CD4-positive, alpha-beta memory T cell (primary cell): ENCODE data around the gene SCCPDH. TPM values are rescaled to one million over a fixed set of nuclear protein-coding genes. Genes with fewer than 3 reads are reported as not detected.
"Not testable (repeated sequence)": the region's sequence is repeated elsewhere in the genome, so short reads cannot be mapped to it uniquely, and the experiment has no call there.

Experiments
- CTCF ChIA-PET: fragments of 350-600 bp; sonication (Branson Sonifier 250); formaldehyde crosslinking; loops from one replicate; lab custom pipeline; 2021; ENCODE audit warnings: inconsistent platforms; ENCODE audit not compliant: partially characterized antibody; lab: Charles Lee
- POLR2A ChIA-PET: fragments of 350-600 bp; sonication (Branson Sonifier 250); formaldehyde crosslinking; loops from one replicate; lab custom pipeline; 2021; ENCODE audit not compliant: partially characterized antibody; lab: Charles Lee
- DNase-seq, 5 donors: peaks; one replicate each; pipeline versions ENCODE4 v3.0.0 to v3.0.0-alpha.2; 2020 to 2022; ENCODE audit warnings: mixed read lengths in 1 of 5
- H3K27ac ChIP-seq: one replicate; pipeline ENCODE4 v1.7.0; 2013; ENCODE audit warnings: low read depth, low read length
- H3K27me3 ChIP-seq: 2 replicates; pipeline ENCODE4 v1.7.0; 2013; ENCODE audit warnings: mild to moderate bottlenecking, low read length, moderate library complexity; ENCODE audit not compliant: insufficient read depth
- H3K36me3 ChIP-seq: 2 replicates; pipeline ENCODE4 v1.7.0; 2013; ENCODE audit warnings: mild to moderate bottlenecking, low read length, moderate library complexity; ENCODE audit not compliant: insufficient read depth
- H3K4me1 ChIP-seq: 2 replicates; pipeline ENCODE4 v1.7.0; 2013; ENCODE audit warnings: mild to moderate bottlenecking, low read length, moderate library complexity; ENCODE audit not compliant: insufficient read depth
- H3K4me3 ChIP-seq, 2 donors: one replicate each; pipeline ENCODE4 v1.7.0; 2013; ENCODE audit warnings: low read length in 2 of 2, mild to moderate bottlenecking in 1 of 2
- H3K9me3 ChIP-seq, 2 donors: one replicate each; pipeline ENCODE4 v1.7.0; 2013; ENCODE audit warnings: low read length in 2 of 2, control low read depth in 1 of 2; ENCODE audit not compliant: control insufficient read depth in 1 of 2
- H3K27ac Mint-ChIP-seq, 7 donors: one replicate each; pipeline ENCODE4 v1.8.0; 2020 to 2021; ENCODE audit warnings: mixed read lengths in 7 of 7, mild to moderate bottlenecking in 6 of 7, inconsistent platforms in 3 of 7, moderate library complexity in 3 of 7
- H3K27me3 Mint-ChIP-seq, 2 donors: one replicate each; pipeline ENCODE4 v1.8.0; 2020 to 2021; ENCODE audit warnings: mixed read lengths in 2 of 2
- H3K36me3 Mint-ChIP-seq, 2 donors: one replicate each; pipeline ENCODE4 v1.8.0; 2020 to 2021; ENCODE audit warnings: mixed read lengths in 2 of 2, inconsistent platforms in 1 of 2, mild to moderate bottlenecking in 1 of 2
- H3K4me1 Mint-ChIP-seq, 4 donors: one replicate each; pipeline ENCODE4 v1.8.0; 2020 to 2021; ENCODE audit warnings: mixed read lengths in 4 of 4, mild to moderate bottlenecking in 1 of 4
- H3K4me3 Mint-ChIP-seq, 8 donors: one replicate each; pipeline ENCODE4 v1.8.0; 2020 to 2021; ENCODE audit warnings: mixed read lengths in 8 of 8, mild to moderate bottlenecking in 7 of 8, moderate library complexity in 6 of 8, inconsistent platforms in 3 of 8
- H3K9me3 Mint-ChIP-seq, 8 donors: one replicate each; pipeline ENCODE4 v1.8.0; 2020 to 2021; ENCODE audit warnings: mixed read lengths in 8 of 8, mild to moderate bottlenecking in 5 of 8, inconsistent platforms in 3 of 8, moderate library complexity in 1 of 8
- intact Hi-C: fragments of 100-400 bp; cut with micrococcal nuclease; formaldehyde crosslinking; loops from one replicate; pipeline ENCODE4 v1.15.1; 2023
- polyA plus RNA-seq, 2 donors: library from polyadenylated mRNA; unstranded; fragments of 300-500 nt; fragmentation: Illumina TruSeq; gene quantifications; one replicate each; pipeline ENCODE4 v1.2.3, GENCODE V29; 2021
- total RNA-seq, 2 experiments: library from RNA; stranded (reverse); gene quantifications; one replicate each; pipeline ENCODE4 v1.2.3, GENCODE V29; 2021

SCCPDH gene
- total and polyA plus RNA-seq, 4 experiments from 2014 or later: 2.4 to 4.8 (median 3.2) TPM

DNA sequence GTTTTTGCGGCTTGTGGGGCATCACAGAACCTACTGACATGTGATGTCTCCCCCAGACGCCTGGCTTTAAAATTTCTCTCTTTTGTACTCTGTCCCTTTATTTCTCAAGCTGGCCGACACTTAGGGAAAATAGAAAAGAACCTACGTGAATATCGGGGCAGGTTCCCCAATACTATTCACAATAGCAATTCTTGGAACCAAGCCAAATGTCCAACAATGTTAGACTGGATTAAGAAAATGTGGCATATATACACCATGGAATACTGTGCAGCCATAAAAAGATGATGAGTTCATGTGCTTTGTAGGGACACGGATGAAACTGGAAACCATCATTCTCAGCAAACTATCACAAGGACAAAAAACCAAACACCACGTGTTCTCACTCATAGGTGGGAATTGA lies 3.4 kb upstream of the SCCPDH start:
- H3K36me3 Mint-ChIP-seq, H3K27me3 ChIP-seq, H3K36me3 ChIP-seq, H3K9me3 ChIP-seq, POLR2A ChIA-PET, H3K4me3 ChIP-seq, DNase-seq, H3K4me1 Mint-ChIP-seq, H3K27ac ChIP-seq, CTCF ChIA-PET, H3K4me3 Mint-ChIP-seq, H3K27ac Mint-ChIP-seq, intact Hi-C loops: not testable (repeated sequence)
- Mint-ChIP-seq H3K27me3 (peaks cover 2 to 17% of the 10 kb centered on the region in 2 donors), H3K9me3 (peaks cover 0 to 21% (median 13%) of the 10 kb centered on the region in 8 donors)
- H3K4me1 ChIP-seq: peaks cover 11% of the 10 kb centered on the region

DNA sequence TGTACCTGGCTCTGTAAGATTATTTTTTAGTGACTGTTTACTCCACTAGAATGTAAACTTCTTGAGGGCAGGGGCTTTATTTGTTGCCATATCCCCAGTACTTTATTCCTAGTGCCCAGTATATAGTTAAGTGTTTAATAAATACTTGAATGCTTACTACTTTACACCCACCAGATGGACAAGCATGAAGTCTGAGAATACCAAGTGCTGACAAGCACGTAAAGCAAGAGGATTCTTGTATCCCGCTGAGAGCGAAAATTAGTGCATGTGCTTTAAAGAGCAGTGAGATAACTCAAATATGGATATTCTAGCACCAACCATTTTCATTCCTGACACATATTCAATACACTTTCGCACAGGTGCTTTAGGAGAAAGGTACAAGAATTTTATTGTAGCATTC lies 1.5 kb upstream of the SCCPDH start:
- Histone ChIP-seq H3K4me1 (peaks cover 11% of the 10 kb centered on the region), H3K27me3 (no peaks in the 10 kb centered on the region), H3K36me3 (no peaks in the 10 kb centered on the region), H3K27ac (no peak overlapping the region), H3K9me3 (no peaks in the 10 kb centered on the region), H3K4me3 (no peak overlapping the region)
- H3K4me1 Mint-ChIP-seq: peaks cover 2 to 7% (median 5%) of the 10 kb centered on the region in 4 donors
- intact Hi-C loops: no loop called here
- no peak for DNase-seq
- peaks cover 4 to 15% of the 10 kb centered on the region in 2 donors for H3K27me3 Mint-ChIP-seq
- peak overlapping the region in 3 of 8 donors; percentile 43 to 92 (median 65) for H3K4me3 Mint-ChIP-seq
- peaks cover 5 to 7% of the 10 kb centered on the region in 2 donors for H3K36me3 Mint-ChIP-seq
- H3K9me3 Mint-ChIP-seq: peaks cover 0 to 26% (median 17%) of the 10 kb centered on the region in 8 donors
- POLR2A ChIA-PET: no interaction called here
- CTCF ChIA-PET: no interaction called here
- H3K27ac Mint-ChIP-seq: no peak overlapping the region

DNA sequence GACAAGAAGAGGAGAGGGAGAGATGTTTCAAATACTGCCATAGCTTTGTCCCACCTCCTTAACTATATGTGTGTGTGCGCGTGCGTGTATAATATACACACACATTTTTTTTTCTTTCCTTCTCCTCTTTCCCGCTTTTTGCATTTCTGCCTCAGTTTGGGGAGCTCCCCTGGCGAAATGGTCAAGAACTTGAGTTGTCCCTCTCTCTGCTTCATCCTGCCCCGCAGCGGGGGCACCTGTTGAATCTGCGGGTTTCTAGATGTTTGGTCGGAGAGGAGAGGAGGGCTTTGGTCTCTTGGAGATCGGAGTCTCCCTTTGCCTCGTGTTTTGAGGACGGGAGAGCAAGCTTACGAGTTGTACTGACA lies 504 bp downstream of the SCCPDH start:
- Histone ChIP-seq H3K4me1 (peaks cover 11% of the 10 kb centered on the region), H3K27ac (no peak overlapping the region), H3K27me3 (no peaks in the 10 kb centered on the region), H3K36me3 (no peaks in the 10 kb centered on the region), H3K9me3 (no peaks in the 10 kb centered on the region), H3K4me3 (peak overlapping the region in 1 of 2 donors; percentile 55)
- H3K27ac Mint-ChIP-seq: peak overlapping the region in 4 of 7 donors; percentile 32 to 81 (median 76)
- ChIA-PET CTCF (no interaction called here), POLR2A (interaction anchor here (1.2 kb wide), 1 partner anchor 217 kb away, joined by 3 read pairs; the partner anchor contains the start of gene SMYD3)
- peaks cover 17 to 21% of the 10 kb centered on the region in 2 donors for H3K36me3 Mint-ChIP-seq
- H3K4me1 Mint-ChIP-seq: peaks cover 2 to 7% (median 5%) of the 10 kb centered on the region in 4 donors
- peak overlapping the region; percentile 78 to 89 (median 86) for H3K4me3 Mint-ChIP-seq
- H3K27me3 Mint-ChIP-seq: peaks cover 4 to 14% of the 10 kb centered on the region in 2 donors
- no peak for DNase-seq
- intact Hi-C loops: no loop called here
- H3K9me3 Mint-ChIP-seq: peaks cover 0 to 37% (median 26%) of the 10 kb centered on the region in 8 donors

DNA sequence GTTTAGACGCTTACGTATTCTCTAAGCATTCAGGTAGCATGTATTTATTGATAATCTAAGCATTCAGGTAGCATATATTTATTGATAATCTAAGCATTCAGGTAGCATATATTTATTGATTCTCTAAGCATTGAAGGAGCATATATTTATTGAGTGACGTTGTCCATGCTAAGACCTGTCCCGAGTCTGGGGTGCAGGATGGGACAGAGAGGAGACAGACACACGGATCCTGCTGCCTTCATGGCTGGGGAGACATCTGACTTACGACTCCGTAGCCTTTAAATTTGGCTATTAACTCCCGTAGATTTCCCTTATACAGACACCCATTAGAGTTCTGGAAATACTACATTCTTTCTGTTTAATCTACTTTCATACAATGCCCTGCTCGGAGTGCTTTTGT lies 982 bp downstream of the SCCPDH start:
- Mint-ChIP-seq H3K27me3 (peaks cover 4 to 14% of the 10 kb centered on the region in 2 donors), H3K27ac (peak overlapping the region in 3 of 7 donors; percentile 5 to 81 (median 78)), H3K4me3 (peak overlapping the region; percentile 78 to 89 (median 86)), H3K4me1 (peaks cover 2 to 7% (median 5%) of the 10 kb centered on the region in 4 donors), H3K9me3 (peaks cover 3 to 39% (median 28%) of the 10 kb centered on the region in 8 donors), H3K36me3 (peaks cover 21 to 26% of the 10 kb centered on the region in 2 donors)
- Histone ChIP-seq H3K27ac (no peak overlapping the region), H3K4me3 (no peak overlapping the region), H3K9me3 (no peaks in the 10 kb centered on the region), H3K27me3 (no peaks in the 10 kb centered on the region), H3K36me3 (no peaks in the 10 kb centered on the region), H3K4me1 (peaks cover 11% of the 10 kb centered on the region)
- intact Hi-C loops: no loop called here
- DNase-seq: no peak
- CTCF ChIA-PET: no interaction called here
- POLR2A ChIA-PET: interaction anchor here (1.2 kb wide), 1 partner anchor 218 kb away, joined by 3 read pairs; the partner anchor contains the start of gene SMYD3

DNA sequence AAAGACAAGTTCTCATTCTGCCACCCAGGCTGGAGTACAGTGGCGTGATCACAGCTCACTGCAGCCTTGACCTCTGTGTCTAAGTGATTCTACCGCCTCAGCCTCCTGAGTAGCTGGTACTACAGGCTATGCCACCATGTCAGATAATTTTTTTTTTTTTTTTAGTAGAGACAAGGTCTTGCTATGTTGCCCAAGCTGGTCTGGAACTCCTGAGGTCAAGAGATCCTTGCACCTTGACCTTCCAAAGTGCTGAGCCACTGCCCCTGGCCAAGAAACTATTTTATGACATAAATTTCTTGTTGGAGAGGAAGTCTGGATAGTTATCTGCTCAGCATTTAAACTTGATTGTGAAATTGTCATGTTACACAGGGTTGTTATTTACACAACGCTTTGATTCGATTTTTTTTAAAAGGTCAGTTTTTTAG lies 2.1 kb downstream of the SCCPDH start:
- Histone ChIP-seq H3K27me3 (no peaks in the 10 kb centered on the region), H3K4me3 (no peak overlapping the region), H3K27ac (no peak overlapping the region), H3K9me3 (no peaks in the 10 kb centered on the region), H3K4me1 (peaks cover 11% of the 10 kb centered on the region), H3K36me3 (no peaks in the 10 kb centered on the region)
- Mint-ChIP-seq H3K4me1 (peaks cover 2 to 7% (median 5%) of the 10 kb centered on the region in 4 donors), H3K36me3 (peaks cover 23 to 28% of the 10 kb centered on the region in 2 donors), H3K4me3 (peak overlapping the region in 1 of 8 donors; percentile 20), H3K27ac (no peak overlapping the region), H3K9me3 (peaks cover 3 to 35% (median 23%) of the 10 kb centered on the region in 8 donors), H3K27me3 (peaks cover 4 to 10% of the 10 kb centered on the region in 2 donors)
- no peak for DNase-seq
- POLR2A ChIA-PET: no interaction called here
- CTCF ChIA-PET: no interaction called here
- intact Hi-C loops: no loop called here

DNA sequence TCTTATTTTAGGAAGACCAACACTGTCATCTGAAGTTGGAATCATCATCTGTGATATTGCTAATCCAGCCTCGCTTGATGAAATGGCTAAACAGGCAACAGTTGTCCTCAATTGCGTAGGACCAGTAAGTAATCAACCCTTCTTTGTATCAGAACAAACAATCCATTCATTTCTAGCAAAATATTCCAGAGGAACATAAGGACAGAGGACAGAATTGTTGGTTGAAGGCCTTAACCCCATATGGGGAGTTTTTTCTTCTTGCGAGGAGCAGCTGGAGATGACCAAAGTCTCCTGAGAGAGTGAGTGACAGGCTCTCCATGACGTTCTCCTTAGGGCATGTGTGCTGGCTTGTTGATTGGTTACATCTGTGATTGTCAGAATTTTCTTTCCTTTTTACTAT lies 2.7 kb downstream of the SCCPDH start:
- POLR2A ChIA-PET: no interaction called here
- Histone ChIP-seq H3K4me1 (peaks cover 11% of the 10 kb centered on the region), H3K4me3 (no peak overlapping the region), H3K27ac (no peak overlapping the region), H3K9me3 (no peaks in the 10 kb centered on the region), H3K36me3 (no peaks in the 10 kb centered on the region), H3K27me3 (no peaks in the 10 kb centered on the region)
- Mint-ChIP-seq H3K4me1 (peaks cover 2 to 7% (median 5%) of the 10 kb centered on the region in 4 donors), H3K27ac (no peak overlapping the region), H3K27me3 (peaks cover 4 to 10% of the 10 kb centered on the region in 2 donors), H3K9me3 (peaks cover 3 to 33% (median 22%) of the 10 kb centered on the region in 8 donors), H3K36me3 (peaks cover 23 to 32% of the 10 kb centered on the region in 2 donors), H3K4me3 (no peak overlapping the region)
- no peak for DNase-seq
- intact Hi-C loops: no loop called here
- CTCF ChIA-PET: no interaction called here

DNA sequence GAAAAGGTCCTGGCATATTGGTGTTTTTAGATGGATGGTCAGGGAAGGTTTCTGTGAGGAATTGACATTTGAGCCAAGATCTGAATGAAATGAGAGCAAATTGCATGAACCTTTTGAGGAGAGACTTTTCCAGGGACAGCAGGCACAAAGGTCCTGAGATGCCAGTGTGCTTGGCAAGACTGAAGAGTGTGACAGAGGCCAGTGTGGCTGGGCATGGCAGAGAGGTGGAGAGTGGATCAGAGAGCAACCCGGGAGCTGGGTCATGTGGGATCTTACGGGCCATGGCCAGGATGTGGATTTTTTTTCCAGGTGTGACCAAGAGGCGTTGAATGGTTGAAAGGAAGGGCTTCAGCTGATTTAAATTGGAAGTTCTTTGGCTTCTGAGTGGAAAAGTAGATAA lies 3.4 kb downstream of the SCCPDH start:
- Histone ChIP-seq H3K27ac (no peak overlapping the region), H3K27me3 (no peaks in the 10 kb centered on the region), H3K9me3 (no peaks in the 10 kb centered on the region), H3K36me3 (no peaks in the 10 kb centered on the region), H3K4me1 (peaks cover 11% of the 10 kb centered on the region), H3K4me3 (no peak overlapping the region)
- CTCF ChIA-PET: no interaction called here
- peaks cover 3 to 33% (median 20%) of the 10 kb centered on the region in 8 donors for H3K9me3 Mint-ChIP-seq
- intact Hi-C loops: no loop called here
- H3K36me3 Mint-ChIP-seq: peaks cover 23 to 35% of the 10 kb centered on the region in 2 donors
- peak overlapping the region in 1 of 8 donors; percentile 32 for H3K4me3 Mint-ChIP-seq
- no peak for DNase-seq
- peaks cover 4 to 10% of the 10 kb centered on the region in 2 donors for H3K27me3 Mint-ChIP-seq
- peaks cover 2 to 7% (median 5%) of the 10 kb centered on the region in 4 donors for H3K4me1 Mint-ChIP-seq
- POLR2A ChIA-PET: no interaction called here
- H3K27ac Mint-ChIP-seq: no peak overlapping the region
